Measurements from ENCODE around the gene GTPBP4. TPM values are rescaled to one million over a fixed set of nuclear protein-coding genes. Genes with fewer than 3 reads are reported as not detected.

The GTPBP4 gene
- total RNA-seq, 1 donor from 2014 or later = 69.6 TPM

DNA sequence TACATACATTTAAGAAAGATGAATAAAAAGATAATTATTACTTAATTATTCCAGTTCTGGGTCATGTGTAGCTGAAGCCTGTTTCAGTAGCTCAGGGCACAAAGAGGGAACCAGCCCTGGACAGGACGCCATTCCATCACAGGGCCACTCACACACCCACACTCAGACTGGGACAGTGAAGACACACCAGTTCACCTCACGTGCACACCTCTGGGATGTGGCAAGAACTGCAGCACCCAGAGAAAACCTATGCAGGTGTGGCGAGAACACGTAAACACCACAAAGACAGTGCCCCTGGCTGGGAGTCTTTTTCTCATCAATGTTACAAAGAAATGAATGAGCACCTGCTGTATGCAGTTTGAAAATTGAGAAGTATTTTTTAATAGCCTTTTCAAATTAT is 62.3 kb downstream of the GTPBP4 start:
- DNase-seq (ENCODE audit: low read depth, low spot score) = no peak
- peak overlapping the region; percentile 99 for H3K4me3 Mint-ChIP-seq
- H3K4me1 Mint-ChIP-seq = peaks cover 66% of the 10 kb centered on the region
- TF ChIP-seq CTCF (conservative IDR thresholded peaks at IDR 0.05) = peak; percentile 25
- no peak overlapping the region for H3K27ac Mint-ChIP-seq (ENCODE audit: unreplicated experiment)
- H3K27me3 Mint-ChIP-seq (ENCODE audit: low read depth) = peaks cover 2% of the 10 kb centered on the region
- peaks cover 18% of the 10 kb centered on the region for H3K36me3 Mint-ChIP-seq (ENCODE audit: low read depth)
- H3K9me3 Mint-ChIP-seq = no peaks in the 10 kb centered on the region

GRCh38 chr10:1054684-1055083 is 66.5 kb downstream of the GTPBP4 start:
- no peak for TF ChIP-seq CTCF (conservative IDR thresholded peaks at IDR 0.05)
- Mint-ChIP-seq H3K27me3 (ENCODE audit: low read depth) (no peaks in the 10 kb centered on the region), H3K27ac (ENCODE audit: unreplicated experiment) (no peak overlapping the region), H3K4me3 (peak overlapping the region; percentile 96), H3K4me1 (peaks cover 68% of the 10 kb centered on the region), H3K9me3 (no peaks in the 10 kb centered on the region), H3K36me3 (ENCODE audit: low read depth) (peaks cover 6% of the 10 kb centered on the region)
- DNase-seq (ENCODE audit: low read depth, low spot score) = no peak

DNA sequence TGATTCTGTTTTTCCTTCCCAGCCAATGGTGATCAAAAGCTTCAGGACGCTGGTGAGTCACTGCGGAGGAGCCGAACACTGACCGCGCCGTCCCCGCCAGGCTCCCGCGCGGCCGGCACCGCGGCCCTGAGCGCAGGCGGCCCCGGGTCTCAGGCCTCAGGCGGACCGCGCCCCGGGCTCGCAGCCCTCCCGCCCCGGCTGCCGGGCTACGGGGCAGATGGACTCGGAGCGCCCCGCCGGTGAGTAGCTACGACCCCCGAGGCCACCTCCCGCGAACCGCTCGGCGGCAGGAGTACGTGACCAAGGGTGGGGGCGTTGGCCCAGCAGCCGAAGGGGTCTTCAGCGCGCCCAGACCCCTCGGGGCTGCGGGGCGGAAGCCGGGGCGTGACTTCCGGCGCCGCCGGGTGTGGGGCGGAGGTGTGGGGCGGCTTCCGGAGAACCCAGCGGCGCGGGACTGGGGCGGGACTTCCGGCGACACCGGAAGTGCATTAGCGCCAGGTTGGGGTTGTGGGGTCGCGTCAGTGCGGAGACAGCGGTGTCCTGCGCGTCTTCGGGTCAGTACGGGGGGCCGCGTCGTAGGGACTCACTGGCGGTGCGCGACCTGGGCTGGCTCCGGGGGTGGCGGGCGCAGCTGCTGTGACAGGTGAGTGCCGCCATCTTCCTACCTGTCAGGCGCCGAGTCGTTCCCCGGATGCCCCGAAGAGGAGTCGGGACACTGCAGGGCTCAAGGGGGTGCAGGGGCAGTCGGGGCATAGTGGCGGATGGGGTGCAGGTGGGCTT is 68.3 kb downstream of the GTPBP4 start, which contains the start of gene WDR37:
WDR37 (plus strand) TSS at position 60 of the 780 bp plus-strand sequence. CDS start 15,771 bp downstream, outside the sequence.
- Mint-ChIP-seq H3K27me3 (ENCODE audit: low read depth) (no peaks in the 10 kb centered on the region), H3K36me3 (ENCODE audit: low read depth) (peaks cover 6% of the 10 kb centered on the region), H3K4me3 (peak within 1 kb of the TSS; percentile 96), H3K9me3 (no peaks in the 10 kb centered on the region), H3K4me1 (peaks cover 51% of the 10 kb centered on the region), H3K27ac (ENCODE audit: unreplicated experiment) (peak within 1 kb of the TSS; percentile 96)
- DNase-seq (ENCODE audit: low read depth, low spot score) = peak; percentile 84
- TF ChIP-seq CTCF (conservative IDR thresholded peaks at IDR 0.05) = no peak

GRCh38 chr10:1057106-1057657 is 68.9 kb downstream of the GTPBP4 start:
- Mint-ChIP-seq H3K36me3 (ENCODE audit: low read depth) (peaks cover 3% of the 10 kb centered on the region), H3K9me3 (no peaks in the 10 kb centered on the region), H3K4me3 (peak overlapping the region; percentile 92), H3K4me1 (peaks cover 46% of the 10 kb centered on the region), H3K27ac (ENCODE audit: unreplicated experiment) (peak overlapping the region; percentile 57), H3K27me3 (ENCODE audit: low read depth) (no peaks in the 10 kb centered on the region)
- DNase-seq (ENCODE audit: low read depth, low spot score) = no peak
- TF ChIP-seq CTCF (conservative IDR thresholded peaks at IDR 0.05) = no peak

- H3K36me3 Mint-ChIP-seq (ENCODE audit: low read depth) = no peaks in the 10 kb centered on the region
- no peaks in the 10 kb centered on the region for H3K27me3 Mint-ChIP-seq (ENCODE audit: low read depth)
- no peak for TF ChIP-seq CTCF (conservative IDR thresholded peaks at IDR 0.05)
- DNase-seq (ENCODE audit: low read depth, low spot score) = no peak
- peak overlapping the region; percentile 92 for H3K4me3 Mint-ChIP-seq
- H3K9me3 Mint-ChIP-seq = no peaks in the 10 kb centered on the region
- H3K27ac Mint-ChIP-seq (ENCODE audit: unreplicated experiment) = peak overlapping the region; percentile 2
- H3K4me1 Mint-ChIP-seq = peaks cover 42% of the 10 kb centered on the region
Observed at GRCh38 chr10:1058017-1058416, 69.8 kb downstream of the GTPBP4 start.

All from neural crest cell (in vitro differentiated cells).